SU-DHL-6 (cell line): ENCODE results near the gene MRPL36.

Experiments used
- EZH2phosphoT487 ChIP-seq: fragments of 200-600 bp; sonication (generic), shearing (Covaris generic); conservative IDR thresholded peaks from 2 replicates; pipeline ENCODE4 v1.6.1; 2018; ENCODE audit warnings: mild to moderate bottlenecking, antibody characterized with exemption, low read length, moderate library complexity, mixed read lengths
- TF ChIP-seq, protein P1 (sequence below): fragments of 200-600 bp; sonication (generic); IDR thresholded peaks from one replicate; pipeline ENCODE4 v1.5.1; 2017; ENCODE audit warnings: antibody characterized with exemption, mild to moderate bottlenecking, low read length, moderate library complexity; ENCODE audit not compliant: insufficient read depth, poor library complexity, severe bottlenecking

DNA sequence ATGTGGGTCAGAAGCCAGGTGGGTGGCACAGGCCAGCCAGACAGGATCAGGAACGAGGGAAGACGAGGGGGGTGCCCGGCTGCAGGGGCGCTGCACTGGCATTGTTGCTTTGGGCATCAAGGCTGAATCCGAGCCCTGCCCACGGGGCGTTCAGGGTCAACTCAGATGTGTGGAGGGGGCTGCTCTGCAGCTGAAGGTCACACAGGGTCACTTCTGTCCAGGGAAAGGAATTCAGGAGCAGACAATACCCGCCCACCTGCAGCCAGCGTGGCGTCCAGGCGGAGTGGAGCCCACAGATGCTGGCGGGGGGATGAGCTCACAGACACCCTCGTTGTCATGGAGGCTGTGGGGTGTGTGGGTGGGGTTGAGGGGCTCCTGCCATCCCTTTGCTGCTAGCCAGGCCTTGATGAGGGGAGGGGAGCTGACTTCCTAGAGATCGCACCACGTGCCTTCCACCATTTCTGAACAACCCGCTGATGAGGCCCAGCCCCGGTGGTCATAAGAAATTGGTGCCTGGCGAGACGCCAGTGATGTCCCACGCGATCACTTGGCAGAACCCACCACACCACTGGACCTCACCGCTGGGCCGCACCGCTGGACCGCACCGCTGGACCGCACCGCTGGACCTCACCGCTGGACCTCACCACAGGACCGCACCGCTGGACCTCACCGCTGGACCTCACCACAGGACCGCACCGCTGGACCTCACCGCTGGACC, 31.2 kb downstream of the MRPL36 start:
- TF ChIP-seq, protein P1, sequence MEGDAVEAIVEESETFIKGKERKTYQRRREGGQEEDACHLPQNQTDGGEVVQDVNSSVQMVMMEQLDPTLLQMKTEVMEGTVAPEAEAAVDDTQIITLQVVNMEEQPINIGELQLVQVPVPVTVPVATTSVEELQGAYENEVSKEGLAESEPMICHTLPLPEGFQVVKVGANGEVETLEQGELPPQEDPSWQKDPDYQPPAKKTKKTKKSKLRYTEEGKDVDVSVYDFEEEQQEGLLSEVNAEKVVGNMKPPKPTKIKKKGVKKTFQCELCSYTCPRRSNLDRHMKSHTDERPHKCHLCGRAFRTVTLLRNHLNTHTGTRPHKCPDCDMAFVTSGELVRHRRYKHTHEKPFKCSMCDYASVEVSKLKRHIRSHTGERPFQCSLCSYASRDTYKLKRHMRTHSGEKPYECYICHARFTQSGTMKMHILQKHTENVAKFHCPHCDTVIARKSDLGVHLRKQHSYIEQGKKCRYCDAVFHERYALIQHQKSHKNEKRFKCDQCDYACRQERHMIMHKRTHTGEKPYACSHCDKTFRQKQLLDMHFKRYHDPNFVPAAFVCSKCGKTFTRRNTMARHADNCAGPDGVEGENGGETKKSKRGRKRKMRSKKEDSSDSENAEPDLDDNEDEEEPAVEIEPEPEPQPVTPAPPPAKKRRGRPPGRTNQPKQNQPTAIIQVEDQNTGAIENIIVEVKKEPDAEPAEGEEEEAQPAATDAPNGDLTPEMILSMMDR, result no peak
- TF ChIP-seq EZH2phosphoT487, result no peak
